Activated T-cell treated with anti-CD3 and anti-CD28 coated beads for 48 hours (primary cell): ENCODE results near the gene CORO7.

Experiments used
- DNase-seq: peaks from one replicate; pipeline ENCODE4 v3.0.0-alpha.2; 2020; ENCODE audit warnings: low read depth

Gene CORO7

GRCh38 chr16:4320571-4321137, 95.7 kb downstream of the CORO7 start:
- no peak for DNase-seq

- peak; percentile 57 for DNase-seq
Observed at GRCh38 chr16:4319454-4320421, 96.7 kb downstream of the CORO7 start.

- no peak for DNase-seq
Observed at GRCh38 chr16:4318967-4319366, 97.4 kb downstream of the CORO7 start.

- no peak for DNase-seq
Observed at GRCh38 chr16:4318451-4318910, 97.9 kb downstream of the CORO7 start.

- DNase-seq = no peak
Observed at GRCh38 chr16:4317532-4318450, 98.6 kb downstream of the CORO7 start.

GRCh38 chr16:4316864-4317531, 99.4 kb downstream of the CORO7 start:
- DNase-seq = no peak

GRCh38 chr16:4316108-4316863, 100.1 kb downstream of the CORO7 start:
- no peak for DNase-seq

- DNase-seq = no peak
Observed at GRCh38 chr16:4315186-4316107, 100.9 kb downstream of the CORO7 start, which contains the start of gene GLIS2. TSS of gene GLIS2 (plus strand) at chr16:4316067. CDS start at chr16:4332281, 16,214 bp downstream.

GRCh38 chr16:4314532-4315185, 101.7 kb downstream of the CORO7 start:
- no peak for DNase-seq

- no peak for DNase-seq
Observed at GRCh38 chr16:4313563-4314531, 102.5 kb downstream of the CORO7 start.

- peak; percentile 55 for DNase-seq
Observed at GRCh38 chr16:4309833-4310266, 106.5 kb downstream of the CORO7 start.

GRCh38 chr16:4309102-4309832, 107.1 kb downstream of the CORO7 start:
- no peak for DNase-seq

GRCh38 chr16:4307215-4308037, 109.0 kb downstream of the CORO7 start:
- peak; percentile 96 for DNase-seq

- DNase-seq = peak; percentile 20
Observed at GRCh38 chr16:4306470-4307214, 109.8 kb downstream of the CORO7 start.
